HCT116 (cell line): ENCODE measurements around the gene YTHDF1. TPM values are rescaled to one million over a fixed set of nuclear protein-coding genes. Genes with fewer than 3 reads are reported as not detected.

Experiments used
- ATAC-seq: fragments of 200-7000 bp; cut with Tn5 transposase; 2 replicates; pipeline ENCODE4 v1.9.1; 2020; ENCODE audit warnings: mild to moderate bottlenecking, moderate library complexity
- BruUV-seq: library from RNA; stranded (reverse); fragments of 400-500 nt; replicated peaks from 2 replicates; lab custom pipeline; 2021; lab: Mats Ljungman, UMichigan
- CTCF ChIA-PET: fragments of 300-600 bp; sonication (Branson Sonifier 250); formaldehyde crosslinking; loops from one replicate; lab custom pipeline; 2021; ENCODE audit warnings: antibody characterized with exemption; lab: Charles Lee
- POLR2A ChIA-PET: fragments of 300-600, 350-600 bp; sonication (Branson Sonifier 250); formaldehyde crosslinking; loops from one replicate; lab custom pipeline; 2021; ENCODE audit warnings: antibody characterized with exemption; lab: Charles Lee
- RAD21 ChIA-PET, 2 experiments: fragments of 300-600 bp; sonication (Branson Sonifier 250); formaldehyde crosslinking; loops; one replicate each; lab custom pipeline; 2023; ENCODE audit warnings: low total read pairs in 2 of 2; ENCODE audit not compliant: uncharacterized antibody in 2 of 2, unreplicated experiment in 2 of 2, low non-redundant PET in 1 of 2; lab: Charles Lee
- DNase-seq: peaks from one replicate; pipeline ENCODE4 v3.0.0-alpha.2; 2010; ENCODE audit warnings: low read depth, low spot score
- H2AFZ ChIP-seq: fragments of 200-600 bp; shearing (Covaris generic), sonication (generic); 2 replicates; pipeline ENCODE4 v1.6.1; 2017; ENCODE audit warnings: low read depth, mixed run types, mixed read lengths, antibody characterized with exemption, low read length; ENCODE audit not compliant: poor library complexity, severe bottlenecking
- H3K27ac ChIP-seq: 2 replicates; pipeline ENCODE4 v1.5.1; 2012; ENCODE audit warnings: low read depth, low read length
- H3K27me3 ChIP-seq: fragments of 200-600 bp; sonication (generic); 2 replicates; pipeline ENCODE4 v1.6.1; 2016; ENCODE audit warnings: mixed run types, low read length, mixed read lengths; ENCODE audit not compliant: insufficient read depth
- H3K36me3 ChIP-seq, 2 experiments: fragments of 200-500 bp in 1 of 2; fragments of 200-600 bp in 1 of 2; sonication (Bioruptor generic) in 1 of 2; sonication (generic) in 1 of 2; 2 replicates each; pipeline versions ENCODE4 v1.5.1 to v1.6.1; 2014 to 2016; ENCODE audit warnings: low read length in 2 of 2, inconsistent platforms in 1 of 2, mixed read lengths in 1 of 2, mixed run types in 1 of 2; ENCODE audit not compliant: insufficient read depth in 2 of 2, control insufficient read depth in 1 of 2
- H3K4me1 ChIP-seq, 2 experiments: fragments of 200-600 bp in 1 of 2; sonication (generic) in 1 of 2; 2 replicates each; pipeline versions ENCODE4 v1.5.1 to v1.6.1; 2012 to 2017; ENCODE audit warnings: low read length in 2 of 2, inconsistent platforms in 1 of 2, mild to moderate bottlenecking in 1 of 2, mixed read lengths in 1 of 2, mixed run types in 1 of 2, moderate library complexity in 1 of 2; ENCODE audit not compliant: insufficient read depth in 2 of 2, control insufficient read depth in 1 of 2
- H3K4me2 ChIP-seq: fragments of 200-600 bp; sonication (generic); 2 replicates; pipeline ENCODE4 v1.6.1; 2017; ENCODE audit warnings: mixed run types, low read length, mixed read lengths
- H3K4me3 ChIP-seq, 2 experiments: fragments of 200-600 bp in 1 of 2; sonication (generic) in 1 of 2; replicated peaks in 1 of 2; 2 replicates each; pipeline ENCODE4 v1.5.1; 2011 to 2016; ENCODE audit warnings: low read length in 2 of 2, control low read depth in 1 of 2, low read depth in 1 of 2, mild to moderate bottlenecking in 1 of 2, mixed read lengths in 1 of 2, mixed run types in 1 of 2
- H3K79me2 ChIP-seq: fragments of 200-600 bp; sonication (generic); 2 replicates; pipeline ENCODE4 v1.6.1; 2017; ENCODE audit warnings: mild to moderate bottlenecking, mixed run types, low read length, moderate library complexity, mixed read lengths; ENCODE audit not compliant: insufficient read depth
- H3K9ac ChIP-seq: fragments of 200-600 bp; sonication (generic); 2 replicates; pipeline ENCODE4 v1.6.1; 2016; ENCODE audit warnings: low read length, mixed read lengths
- H3K9me2 ChIP-seq: fragments of 200-600 bp; sonication (generic), shearing (Covaris generic); 2 replicates; pipeline ENCODE4 v1.6.1; 2017; ENCODE audit warnings: mixed run types, mild to moderate bottlenecking, moderate library complexity; ENCODE audit not compliant: insufficient read depth
- H3K9me3 ChIP-seq, 2 experiments: fragments of 200-500 bp in 1 of 2; fragments of 200-600 bp in 1 of 2; sonication (Bioruptor generic) in 1 of 2; sonication (generic) in 1 of 2; 2 replicates each; pipeline ENCODE4 v1.6.1; 2014 to 2017; ENCODE audit warnings: low read length in 2 of 2, mixed read lengths in 2 of 2, inconsistent platforms in 1 of 2, low read depth in 1 of 2, mild to moderate bottlenecking in 1 of 2, mixed run types in 1 of 2, moderate library complexity in 1 of 2; ENCODE audit not compliant: control insufficient read depth in 1 of 2, insufficient read depth in 1 of 2
- H4K20me1 ChIP-seq: fragments of 200-600 bp; sonication (generic), shearing (Covaris generic); 2 replicates; pipeline ENCODE4 v1.6.1; 2017; ENCODE audit warnings: mixed run types, mild to moderate bottlenecking, moderate library complexity; ENCODE audit not compliant: insufficient read depth
- EGR1 ChIP-seq: IDR thresholded peaks from 2 replicates; pipeline ENCODE4 v1.6.1; 2012; ENCODE audit warnings: low read depth
- FOSL1 ChIP-seq: IDR thresholded peaks from 2 replicates; pipeline ENCODE4 v1.6.1; 2012; ENCODE audit warnings: low read depth
- POLR2AphosphoS5 ChIP-seq: IDR thresholded peaks from 2 replicates; pipeline ENCODE4 v1.6.1; 2011; ENCODE audit warnings: mild to moderate bottlenecking, low read depth, low read length, moderate library complexity
- RAD21 ChIP-seq: IDR thresholded peaks from 2 replicates; pipeline ENCODE4 v1.6.1; 2012; ENCODE audit warnings: low read depth, mild to moderate bottlenecking
- SIN3A ChIP-seq: IDR thresholded peaks from 2 replicates; pipeline ENCODE4 v1.6.1; 2012; ENCODE audit warnings: low read depth
- SRF ChIP-seq: IDR thresholded peaks from 2 replicates; pipeline ENCODE4 v1.6.1; 2012; ENCODE audit warnings: low read depth
- ZFX ChIP-seq: fragments of 450-650 bp; IDR thresholded peaks from 2 replicates; pipeline ENCODE4 v1.6.1; 2017
- ZNF274 ChIP-seq: fragments of 200-500 bp; sonication (Bioruptor generic); IDR thresholded peaks from 2 replicates; pipeline ENCODE4 v1.6.1; 2014; ENCODE audit warnings: mild to moderate bottlenecking, low read depth, low read length, inconsistent platforms
- intact Hi-C: fragments of 100-400 bp; cut with micrococcal nuclease; formaldehyde crosslinking; loops from 2 replicates; pipeline ENCODE4 v1.10.0; 2022
- total RNA-seq: library from RNA; stranded (reverse); gene quantifications from one replicate; pipeline ENCODE4 v1.2.1, GENCODE V29; 2021; ENCODE audit not compliant: unreplicated experiment
- TF ChIP-seq, protein P1 (sequence below): IDR thresholded peaks from 2 replicates; pipeline ENCODE4 v1.6.1; 2012; ENCODE audit warnings: low read depth

Gene YTHDF1
- total RNA-seq, 1 experiment from 2014 or later, result 42.8 TPM

DNA sequence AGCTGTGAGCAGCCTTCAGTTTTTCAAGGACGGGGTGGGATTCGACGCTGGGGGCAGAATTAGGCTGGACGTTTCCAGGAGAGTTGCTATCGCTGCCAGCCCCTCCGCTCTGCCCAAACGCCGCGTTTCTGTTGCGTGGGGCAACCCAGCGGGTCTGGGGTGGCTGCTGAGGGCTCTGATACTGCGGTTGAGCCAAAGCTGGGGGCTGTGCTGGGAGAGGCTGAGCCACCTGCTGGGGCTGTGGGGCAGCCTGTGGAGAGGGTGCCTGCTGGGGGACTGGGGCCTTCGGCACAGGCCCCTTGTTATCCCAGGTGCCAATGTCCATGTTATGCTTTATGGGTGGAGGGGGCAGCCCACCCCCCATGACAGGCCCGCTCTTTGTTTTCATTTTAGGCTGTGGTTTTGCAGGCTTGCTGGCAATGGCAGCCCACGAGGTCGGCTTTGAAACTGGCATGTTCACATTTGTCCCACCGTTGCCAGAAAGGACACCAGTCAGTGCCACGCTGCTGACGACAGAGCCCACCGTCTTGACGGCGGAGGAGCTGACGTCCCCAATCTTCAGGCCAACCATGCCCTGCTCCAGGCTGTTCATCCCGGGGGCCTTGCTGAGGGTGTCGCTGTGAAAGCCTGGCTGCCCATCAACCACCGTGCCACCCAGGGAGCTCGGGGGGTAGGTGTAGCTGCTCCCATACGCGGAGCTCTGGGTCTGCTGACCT is 13.0 kb downstream of the YTHDF1 start:
- Histone ChIP-seq H3K4me3 (no peak overlapping the region), H3K4me2 (no peak overlapping the region), H4K20me1 (peaks cover 12% of the 10 kb centered on the region; the same call in 1 of the 2 replicates), H3K9me3 (no peaks in the 10 kb centered on the region), H3K27ac (no peak overlapping the region), H3K27me3 (no peaks in the 10 kb centered on the region), H2AFZ (no peak overlapping the region), H3K36me3 (peaks cover 40 to 53% of the 10 kb centered on the region in 2 experiments), H3K4me1 (no peaks in the 10 kb centered on the region), H3K79me2 (peaks cover 100% of the 10 kb centered on the region), H3K9me2 (no peaks in the 10 kb centered on the region), H3K9ac (no peak overlapping the region)
- ATAC-seq (no peak), DNase-seq (no peak)
- intact Hi-C loops, result no loop called here
- BruUV-seq, result no TSS peak
- RAD21 ChIA-PET, result no interaction called here
- CTCF ChIA-PET, result interaction anchor here (0.8 kb wide), 1 partner anchor 21 kb away, joined by 3 read pairs; no protein-coding TSS in a partner anchor
- TF ChIP-seq SIN3A (no peak), SRF (no peak), ZFX (no peak), FOSL1 (no peak), EGR1 (no peak), POLR2AphosphoS5 (no peak), RAD21 (no peak), ZNF274 (no peak)
- TF ChIP-seq, protein P1, sequence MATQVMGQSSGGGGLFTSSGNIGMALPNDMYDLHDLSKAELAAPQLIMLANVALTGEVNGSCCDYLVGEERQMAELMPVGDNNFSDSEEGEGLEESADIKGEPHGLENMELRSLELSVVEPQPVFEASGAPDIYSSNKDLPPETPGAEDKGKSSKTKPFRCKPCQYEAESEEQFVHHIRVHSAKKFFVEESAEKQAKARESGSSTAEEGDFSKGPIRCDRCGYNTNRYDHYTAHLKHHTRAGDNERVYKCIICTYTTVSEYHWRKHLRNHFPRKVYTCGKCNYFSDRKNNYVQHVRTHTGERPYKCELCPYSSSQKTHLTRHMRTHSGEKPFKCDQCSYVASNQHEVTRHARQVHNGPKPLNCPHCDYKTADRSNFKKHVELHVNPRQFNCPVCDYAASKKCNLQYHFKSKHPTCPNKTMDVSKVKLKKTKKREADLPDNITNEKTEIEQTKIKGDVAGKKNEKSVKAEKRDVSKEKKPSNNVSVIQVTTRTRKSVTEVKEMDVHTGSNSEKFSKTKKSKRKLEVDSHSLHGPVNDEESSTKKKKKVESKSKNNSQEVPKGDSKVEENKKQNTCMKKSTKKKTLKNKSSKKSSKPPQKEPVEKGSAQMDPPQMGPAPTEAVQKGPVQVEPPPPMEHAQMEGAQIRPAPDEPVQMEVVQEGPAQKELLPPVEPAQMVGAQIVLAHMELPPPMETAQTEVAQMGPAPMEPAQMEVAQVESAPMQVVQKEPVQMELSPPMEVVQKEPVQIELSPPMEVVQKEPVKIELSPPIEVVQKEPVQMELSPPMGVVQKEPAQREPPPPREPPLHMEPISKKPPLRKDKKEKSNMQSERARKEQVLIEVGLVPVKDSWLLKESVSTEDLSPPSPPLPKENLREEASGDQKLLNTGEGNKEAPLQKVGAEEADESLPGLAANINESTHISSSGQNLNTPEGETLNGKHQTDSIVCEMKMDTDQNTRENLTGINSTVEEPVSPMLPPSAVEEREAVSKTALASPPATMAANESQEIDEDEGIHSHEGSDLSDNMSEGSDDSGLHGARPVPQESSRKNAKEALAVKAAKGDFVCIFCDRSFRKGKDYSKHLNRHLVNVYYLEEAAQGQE, result no peak
- POLR2A ChIA-PET, result no interaction called here
